OCI-LY1 (cell line): ENCODE results near the gene POLA1.

Source experiments
- EZH2 ChIP-seq: fragments of 200-600 bp; sonication (generic), shearing (Covaris generic); IDR thresholded peaks from 2 replicates; pipeline ENCODE4 v1.8.0; 2017; ENCODE audit warnings: borderline replicate concordance, mixed run types, mild to moderate bottlenecking, antibody characterized with exemption, low read length, moderate library complexity, mixed read lengths
- TF ChIP-seq, protein P1 (sequence below): fragments of 200-600 bp; sonication (generic), shearing (Covaris generic); IDR thresholded peaks from 2 replicates; pipeline ENCODE4 v1.5.1; 2017; ENCODE audit warnings: mild to moderate bottlenecking, antibody characterized with exemption, low read length, moderate library complexity, mixed read lengths

DNA sequence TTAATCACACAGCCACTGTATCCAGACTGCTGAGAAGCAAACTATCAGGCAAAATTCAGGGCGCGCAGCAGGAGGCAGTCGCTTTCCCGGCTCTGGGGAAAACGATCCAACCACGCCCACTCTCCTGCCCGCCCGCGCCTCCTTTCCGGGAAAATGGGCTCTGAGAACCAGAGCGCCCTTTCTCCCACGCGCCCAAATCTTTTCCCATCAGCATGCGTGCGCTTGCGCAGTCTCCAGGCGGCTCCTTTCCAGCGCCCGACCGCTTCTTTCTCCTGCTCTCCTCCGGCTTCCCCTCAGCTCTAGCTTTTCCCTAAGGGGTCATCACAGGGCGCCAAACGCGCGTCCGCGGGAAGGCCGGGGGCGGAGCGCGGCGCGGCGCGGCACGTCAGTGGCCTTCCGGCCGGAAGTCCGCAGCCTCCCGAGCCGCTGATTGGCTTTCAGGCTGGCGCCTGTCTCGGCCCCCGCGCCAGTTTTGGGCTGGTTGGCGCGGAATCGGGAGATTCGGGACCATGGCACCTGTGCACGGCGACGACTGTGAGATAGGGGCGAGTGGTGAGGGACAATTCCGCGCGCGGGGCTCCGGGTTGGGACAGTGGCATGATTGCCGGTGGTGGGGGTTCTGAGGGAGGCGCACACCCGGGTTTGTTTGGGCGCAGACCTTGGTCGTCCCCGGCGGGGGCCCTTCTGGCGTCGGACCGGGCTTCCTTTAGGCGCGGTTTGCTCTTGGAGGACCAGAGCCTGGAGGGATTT is at the start of gene POLA1:
- TF ChIP-seq, protein P1, sequence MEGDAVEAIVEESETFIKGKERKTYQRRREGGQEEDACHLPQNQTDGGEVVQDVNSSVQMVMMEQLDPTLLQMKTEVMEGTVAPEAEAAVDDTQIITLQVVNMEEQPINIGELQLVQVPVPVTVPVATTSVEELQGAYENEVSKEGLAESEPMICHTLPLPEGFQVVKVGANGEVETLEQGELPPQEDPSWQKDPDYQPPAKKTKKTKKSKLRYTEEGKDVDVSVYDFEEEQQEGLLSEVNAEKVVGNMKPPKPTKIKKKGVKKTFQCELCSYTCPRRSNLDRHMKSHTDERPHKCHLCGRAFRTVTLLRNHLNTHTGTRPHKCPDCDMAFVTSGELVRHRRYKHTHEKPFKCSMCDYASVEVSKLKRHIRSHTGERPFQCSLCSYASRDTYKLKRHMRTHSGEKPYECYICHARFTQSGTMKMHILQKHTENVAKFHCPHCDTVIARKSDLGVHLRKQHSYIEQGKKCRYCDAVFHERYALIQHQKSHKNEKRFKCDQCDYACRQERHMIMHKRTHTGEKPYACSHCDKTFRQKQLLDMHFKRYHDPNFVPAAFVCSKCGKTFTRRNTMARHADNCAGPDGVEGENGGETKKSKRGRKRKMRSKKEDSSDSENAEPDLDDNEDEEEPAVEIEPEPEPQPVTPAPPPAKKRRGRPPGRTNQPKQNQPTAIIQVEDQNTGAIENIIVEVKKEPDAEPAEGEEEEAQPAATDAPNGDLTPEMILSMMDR = no peak
- no peak for TF ChIP-seq EZH2
